ENCODE data around the gene FANCL.
"Not testable (repeated sequence)": the region's sequence is repeated elsewhere in the genome, so short reads cannot be mapped to it uniquely, and the experiment has no call there.

FANCL gene

GRCh38 chr2:58240670-58241545, at the start of gene FANCL:
Gene FANCL (minus strand): TSS chr2:58241325. CDS start chr2:58241313, 12 bp downstream.
- peak; percentile 24 to 42 for DNase-seq

GRCh38 chr2:58289029-58289428, 47.9 kb upstream of the FANCL start:
- no peak for DNase-seq

GRCh38 chr2:58283931-58284330, 42.8 kb upstream of the FANCL start:
- DNase-seq, result no peak

- not testable (repeated sequence) for DNase-seq
These were observed 34.0 kb upstream of the FANCL start for GRCh38 chr2:58275144-58275543.

GRCh38 chr2:58271826-58272225, 30.7 kb upstream of the FANCL start:
- no peak for DNase-seq

- DNase-seq, result no peak
These were observed 27.6 kb upstream of the FANCL start for GRCh38 chr2:58268685-58269084.

DNA sequence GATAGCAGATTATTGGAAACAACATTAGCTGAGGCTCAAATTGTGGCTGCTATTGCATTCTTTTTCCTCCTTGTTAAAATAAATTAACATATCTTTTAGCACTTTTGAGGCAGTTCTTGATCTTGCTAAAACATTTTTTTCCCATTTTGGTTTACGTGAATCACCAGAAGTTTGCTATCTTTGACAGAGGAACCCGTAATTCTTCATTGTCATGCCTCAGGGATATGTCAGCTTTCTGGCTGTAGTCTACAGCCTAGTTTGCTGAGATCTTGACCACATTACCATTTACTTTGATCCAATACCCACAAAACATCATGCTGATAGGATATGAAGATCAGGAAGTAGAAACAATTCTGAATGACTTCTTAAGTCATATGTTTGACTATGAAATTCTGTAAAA, 25.1 kb upstream of the FANCL start:
- no peak for DNase-seq

- no peak for DNase-seq
These were observed 20.1 kb upstream of the FANCL start for GRCh38 chr2:58261209-58261608.

GRCh38 chr2:58258456-58258855, 17.3 kb upstream of the FANCL start:
- not testable (repeated sequence) for DNase-seq

DNA sequence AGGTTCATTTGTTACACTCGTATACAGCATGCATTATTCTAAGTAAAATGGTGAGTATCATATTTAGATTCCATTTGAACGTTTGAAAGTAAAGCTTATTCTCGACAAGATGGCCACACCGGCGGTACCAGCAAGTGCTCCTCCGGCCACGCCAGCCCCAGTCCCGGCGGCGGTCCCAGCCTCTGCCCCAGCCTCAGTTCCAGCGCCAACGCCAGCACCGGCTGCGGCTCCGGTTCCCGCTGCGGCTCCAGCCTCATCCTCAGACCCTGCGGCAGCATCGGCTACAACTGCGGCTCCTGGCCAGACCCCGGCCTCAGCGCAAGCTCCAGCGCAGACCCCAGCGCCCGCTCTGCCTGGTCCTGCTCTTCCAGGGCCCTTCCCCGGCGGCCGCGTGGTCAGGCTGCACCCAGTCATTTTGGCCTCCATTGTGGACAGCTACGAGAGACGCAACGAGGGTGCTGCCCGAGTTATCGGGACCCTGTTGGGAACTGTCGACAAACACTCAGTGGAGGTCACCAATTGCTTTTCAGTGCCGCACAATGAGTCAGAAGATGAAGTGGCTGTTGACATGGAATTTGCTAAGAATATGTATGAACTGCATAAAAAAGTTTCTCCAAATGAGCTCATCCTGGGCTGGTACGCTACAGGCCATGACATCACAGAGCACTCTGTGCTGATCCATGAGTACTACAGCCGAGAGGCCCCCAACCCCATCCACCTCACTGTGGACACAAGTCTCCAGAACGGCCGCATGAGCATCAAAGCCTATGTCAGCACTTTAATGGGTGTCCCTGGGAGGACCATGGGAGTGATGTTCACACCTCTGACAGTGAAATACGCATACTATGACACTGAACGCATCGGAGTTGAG, 10.4 kb upstream of the FANCL start:
- not testable (repeated sequence) for DNase-seq

DNA sequence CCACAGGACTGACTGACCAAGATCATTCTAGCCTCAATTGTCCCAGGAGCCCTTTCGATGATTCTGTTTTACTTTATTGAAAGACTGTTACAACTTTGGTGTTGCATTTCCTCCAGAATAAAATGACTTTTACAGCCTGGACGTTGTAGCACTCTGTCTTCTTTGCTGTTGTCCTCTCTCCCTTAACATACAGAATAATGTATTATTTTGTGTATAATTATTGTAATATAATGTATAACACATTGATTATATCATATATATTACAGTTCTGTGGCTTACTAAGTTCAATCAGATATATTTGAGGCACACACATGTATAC, 380 bp upstream of the FANCL start:
- no peak for DNase-seq

GRCh38 chr2:58239243-58239925, 1.7 kb downstream of the FANCL start:
- no peak for DNase-seq

GRCh38 chr2:58237741-58238140, 3.4 kb downstream of the FANCL start:
- DNase-seq, result no peak

GRCh38 chr2:58235984-58236383, 5.1 kb downstream of the FANCL start:
- DNase-seq, result no peak

- no peak for DNase-seq
These were observed 6.0 kb downstream of the FANCL start for GRCh38 chr2:58235170-58235569.

GRCh38 chr2:58228299-58228698, 12.8 kb downstream of the FANCL start:
- DNase-seq, result no peak

DNA sequence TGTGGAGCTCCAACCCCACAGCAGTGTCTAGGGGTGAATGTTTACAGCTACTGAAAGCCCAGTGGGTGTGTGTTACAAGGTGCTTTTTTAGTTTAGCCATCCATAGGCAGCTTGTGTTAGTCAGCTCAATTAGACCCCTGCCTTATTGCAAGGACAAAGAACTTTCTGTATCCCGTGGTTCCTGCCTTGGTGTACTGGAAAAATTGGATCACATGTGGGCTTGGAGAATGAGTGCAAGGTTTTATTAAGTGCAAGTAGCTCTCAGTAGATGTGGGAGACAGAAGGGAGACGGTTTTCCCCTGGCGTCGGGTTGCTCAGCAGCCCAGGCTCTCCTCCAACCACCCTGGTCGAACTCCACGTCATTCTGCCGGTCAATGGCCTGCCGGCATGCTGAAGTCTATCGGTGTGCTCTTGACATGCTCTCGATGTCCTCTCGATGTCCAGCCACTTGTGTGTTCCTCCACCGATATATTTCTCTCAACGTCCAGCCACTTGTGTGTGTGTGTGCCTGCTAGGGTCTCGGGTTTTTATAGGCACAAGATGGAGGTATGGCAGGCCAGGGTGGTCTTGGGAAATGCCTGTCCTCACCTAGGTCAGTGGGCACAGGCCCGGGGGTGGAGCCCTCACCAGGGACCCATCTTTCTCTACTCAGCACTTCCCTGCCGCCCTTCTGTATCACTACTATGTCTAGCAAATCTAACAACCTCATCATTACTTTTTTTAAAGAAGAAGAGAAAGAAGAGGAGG, 13.8 kb downstream of the FANCL start:
- no peak for DNase-seq

- no peak for DNase-seq
These were observed 19.2 kb downstream of the FANCL start for GRCh38 chr2:58221909-58222308.

GRCh38 chr2:58215429-58215828, 25.7 kb downstream of the FANCL start:
- no peak for DNase-seq

DNA sequence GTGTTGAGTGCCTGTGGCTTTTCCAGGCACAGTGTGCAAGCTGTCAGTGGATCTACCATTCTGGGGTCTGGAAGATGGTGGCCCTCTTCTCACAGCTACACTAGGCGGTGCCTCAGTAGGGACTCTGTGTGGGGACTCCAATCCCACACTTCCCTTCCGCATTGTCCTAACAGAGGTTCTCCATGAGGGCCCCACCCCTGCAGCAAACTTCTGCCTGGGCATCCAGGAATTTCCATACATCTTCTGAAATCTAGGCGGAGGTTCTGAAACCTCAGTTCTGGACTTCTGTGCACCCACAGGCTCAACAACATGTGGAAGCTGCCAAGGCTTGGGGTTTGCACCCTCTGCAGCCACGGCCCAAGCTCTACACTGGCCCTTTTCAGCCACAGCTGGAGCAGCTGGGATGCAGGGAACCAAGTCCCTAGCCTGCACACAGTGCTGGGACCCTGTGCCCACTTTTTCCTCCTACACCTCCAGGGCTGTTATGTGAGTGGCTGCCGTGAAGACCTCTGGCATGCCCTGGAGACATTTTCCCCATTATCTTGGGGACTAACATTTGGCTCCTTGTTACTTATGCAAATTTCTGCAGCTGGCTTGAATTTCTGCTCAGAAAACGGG, 30.1 kb downstream of the FANCL start:
- DNase-seq, result not testable (repeated sequence)

DNA sequence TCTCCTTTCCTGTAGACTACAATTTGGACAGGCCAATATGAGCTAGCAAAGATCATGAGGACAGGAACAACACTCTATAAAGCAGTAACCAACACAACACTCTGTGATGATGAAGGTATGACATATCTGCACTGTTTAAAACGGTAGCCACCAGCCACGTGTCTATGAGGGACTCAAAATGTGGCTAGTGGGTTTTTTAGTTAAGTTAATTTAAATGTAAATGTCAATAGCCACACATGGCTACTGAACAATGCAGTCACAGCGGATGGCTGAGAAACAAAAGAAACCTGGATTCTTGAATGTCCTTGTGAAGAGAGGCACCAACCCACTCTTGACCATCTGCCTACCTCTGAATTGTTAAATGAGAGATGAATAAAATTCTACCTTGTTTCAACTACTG, 33.9 kb downstream of the FANCL start:
- DNase-seq, result no peak

DNA sequence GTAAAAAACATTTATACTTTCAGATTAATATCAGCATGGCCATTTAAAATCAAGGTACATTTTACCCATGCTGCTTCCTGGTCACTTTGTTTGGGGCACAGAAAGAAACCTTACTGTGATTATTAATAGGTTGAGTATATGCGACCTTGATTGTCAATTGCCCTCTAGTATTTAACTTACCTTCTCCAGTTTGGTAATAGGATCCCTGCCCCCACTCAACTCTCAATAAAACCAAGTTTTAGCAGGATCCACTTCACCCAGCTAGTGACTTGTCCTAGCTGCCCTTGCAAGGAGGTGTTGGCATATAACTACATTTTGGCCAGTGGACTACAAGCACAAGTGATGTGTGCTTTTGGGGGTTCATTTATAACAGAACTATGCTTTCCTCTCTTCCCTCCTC, 34.3 kb downstream of the FANCL start:
- DNase-seq, result no peak

Data from activated CD4-positive, alpha-beta T cell treated with anti-CD3 and anti-CD28 coated beads, Interleukin-2, amount 50 U/mL, for 4 hours (primary cell).